GM23248 (cell line): ENCODE results near the gene NHSL2. TPM values are rescaled to one million over a fixed set of nuclear protein-coding genes. Genes with fewer than 3 reads are reported as not detected.
"Not testable (repeated sequence)": the region's sequence is repeated elsewhere in the genome, so short reads cannot be mapped to it uniquely, and the experiment has no call there.

Experiments used
- DNase-seq: peaks from one replicate; pipeline ENCODE4 v3.0.0-alpha.2; 2015
- H2AFZ ChIP-seq: fragments of 200-600 bp; sonication (generic); 2 replicates; pipeline ENCODE4 v1.6.1; 2016; ENCODE audit warnings: antibody characterized with exemption
- H3F3A ChIP-seq: fragments of 200-600 bp; sonication (generic); 2 replicates; pipeline ENCODE4 v1.6.1; 2016; ENCODE audit warnings: mild to moderate bottlenecking, antibody characterized with exemption, mixed run types; ENCODE audit not compliant: insufficient read depth
- H3K27ac ChIP-seq: fragments of 200-600 bp; sonication (generic); 2 replicates; pipeline ENCODE4 v1.5.1; 2016; ENCODE audit warnings: mild to moderate bottlenecking
- H3K27me3 ChIP-seq: fragments of 200-600 bp; sonication (generic); replicated peaks from 2 replicates; pipeline ENCODE4 v1.6.1; 2016; ENCODE audit warnings: mild to moderate bottlenecking; ENCODE audit not compliant: insufficient read depth
- H3K36me3 ChIP-seq: fragments of 200-600 bp; sonication (generic); 2 replicates; pipeline ENCODE4 v1.6.1; 2016; ENCODE audit warnings: low read depth, mild to moderate bottlenecking
- H3K4me1 ChIP-seq: fragments of 200-600 bp; sonication (generic); 2 replicates; pipeline ENCODE4 v1.6.1; 2016; ENCODE audit warnings: mild to moderate bottlenecking; ENCODE audit not compliant: insufficient read depth
- H3K4me2 ChIP-seq: fragments of 200-600 bp; sonication (generic); one replicate; pipeline ENCODE4 v1.6.1; 2016; ENCODE audit warnings: mild to moderate bottlenecking; ENCODE audit not compliant: unreplicated experiment
- H3K4me3 ChIP-seq: fragments of 200-600 bp; sonication (generic); 2 replicates; pipeline ENCODE4 v1.5.1; 2016; ENCODE audit warnings: mild to moderate bottlenecking
- H3K79me2 ChIP-seq: fragments of 200-600 bp; sonication (generic); 2 replicates; pipeline ENCODE4 v1.6.1; 2016; ENCODE audit warnings: mild to moderate bottlenecking; ENCODE audit not compliant: insufficient read depth
- H3K9ac ChIP-seq: fragments of 200-600 bp; sonication (generic); 2 replicates; pipeline ENCODE4 v1.6.1; 2016; ENCODE audit warnings: mild to moderate bottlenecking
- H3K9me2 ChIP-seq: fragments of 200-600 bp; sonication (generic); 2 replicates; pipeline ENCODE4 v1.6.1; 2016; ENCODE audit warnings: mixed run types, mild to moderate bottlenecking, moderate library complexity; ENCODE audit not compliant: insufficient read depth
- H3K9me3 ChIP-seq: fragments of 200-600 bp; sonication (generic); one replicate; pipeline ENCODE4 v1.6.1; 2017; ENCODE audit warnings: low read depth
- H4K20me1 ChIP-seq: fragments of 200-600 bp; sonication (generic); 2 replicates; pipeline ENCODE4 v1.6.0; 2016; ENCODE audit not compliant: insufficient read depth
- EZH2 ChIP-seq: fragments of 200-600 bp; sonication (generic); IDR thresholded peaks from 2 replicates; pipeline ENCODE4 v1.6.1; 2018; ENCODE audit warnings: antibody characterized with exemption, mild to moderate bottlenecking; ENCODE audit not compliant: insufficient read depth, poor library complexity, severe bottlenecking
- EZH2phosphoT487 ChIP-seq: fragments of 200-600 bp; sonication (generic); IDR thresholded peaks from 2 replicates; pipeline ENCODE4 v1.6.1; 2018; ENCODE audit warnings: antibody characterized with exemption, moderate library complexity, mild to moderate bottlenecking, low read depth; ENCODE audit not compliant: insufficient read depth
- WGBS, 2 experiments: methylation state at CpG; one replicate each; pipeline ENCODE4 v1.1.6; 2015 to 2017; ENCODE audit warnings: low lambda C conversion rate in 2 of 2, low coverage in 1 of 2; ENCODE audit errors: missing lambda C conversion rate in 2 of 2; 5-methylcytosine and 5-hydroxymethylcytosine counted together
- in situ Hi-C: fragments of 300-500 bp; cut with MboI; formaldehyde crosslinking; loops from 2 replicates; pipeline ENCODE4 v1.15.0; 2020
- polyA plus RNA-seq: library from polyadenylated mRNA; unstranded; fragments of >200 nt; fragmentation: Nextera tagmentation; extraction: Ambion mirVana; gene quantifications from 2 replicates; pipeline ENCODE4 v1.2.1, GENCODE V29; 2016
- total RNA-seq: library from RNA; depleted of rRNA; stranded (reverse); fragments of >200 nt; shearing (Covaris generic); gene quantifications from 2 replicates; pipeline ENCODE4 v1.2.3, GENCODE V29; 2014; rRNA removed

Gene NHSL2
- 3.2 and 4.7 TPM in 2 replicates for total RNA-seq
- 5.3 and 6.5 TPM in 2 replicates for polyA plus RNA-seq

DNA sequence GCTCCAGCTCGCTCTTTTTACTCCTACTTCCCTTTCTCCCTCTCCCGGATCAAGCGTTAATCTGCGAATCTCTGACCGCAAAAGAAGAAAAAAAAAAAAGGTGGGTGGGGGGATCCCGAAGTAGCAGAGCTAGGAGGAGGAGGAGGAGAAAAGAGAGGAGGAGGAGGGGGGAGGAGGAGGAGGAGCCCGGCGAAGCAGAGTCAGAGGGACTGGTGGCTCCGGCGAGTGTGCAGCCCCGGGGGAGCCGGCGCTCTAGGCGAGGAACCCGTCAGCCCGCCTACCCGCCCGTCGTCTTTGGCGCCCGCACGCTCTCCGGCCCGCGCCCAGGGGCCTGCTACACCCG lies at the start of gene NHSL2:
Gene NHSL2 (plus strand): TSS at position 203 of the 343 bp plus-strand sequence.
- H3K9ac ChIP-seq, result peak within 1 kb of the TSS; percentile 55
- no peaks in the 10 kb centered on the region for H3K27me3 ChIP-seq
- H4K20me1 ChIP-seq, result no peaks in the 10 kb centered on the region
- H3K27ac ChIP-seq, result no peak within 1 kb of the TSS
- TF ChIP-seq EZH2phosphoT487, result no peak
- TF ChIP-seq EZH2, result no peak
- peak within 1 kb of the TSS; percentile 78 for H3K4me2 ChIP-seq
- peak within 1 kb of the TSS; percentile 73 for H3K4me3 ChIP-seq
- H3K79me2 ChIP-seq, result no peaks in the 10 kb centered on the region
- H3K36me3 ChIP-seq, result no peaks in the 10 kb centered on the region
- in situ Hi-C loops, result no loop called here
- peak within 1 kb of the TSS; percentile 75 for H2AFZ ChIP-seq
- peak; percentile 57 for DNase-seq
- no peaks in the 10 kb centered on the region for H3F3A ChIP-seq
- H3K9me3 ChIP-seq, result no peaks in the 10 kb centered on the region
- WGBS, 2 experiments, result 0 to 1% methylated on average over 3 to 11 of the region's 26 CpGs
- H3K9me2 ChIP-seq, result no peaks in the 10 kb centered on the region
- H3K4me1 ChIP-seq, result no peaks in the 10 kb centered on the region

GRCh38 chrX:71867680-71868079 lies 43.0 kb upstream of the NHSL2 start:
- no peak overlapping the region for H3K9ac ChIP-seq
- H3K4me2 ChIP-seq, result no peak overlapping the region
- H3K27me3 ChIP-seq, result no peaks in the 10 kb centered on the region
- H3F3A ChIP-seq, result no peaks in the 10 kb centered on the region
- H3K9me2 ChIP-seq, result no peaks in the 10 kb centered on the region
- H3K79me2 ChIP-seq, result no peaks in the 10 kb centered on the region
- no peaks in the 10 kb centered on the region for H3K9me3 ChIP-seq
- TF ChIP-seq EZH2phosphoT487, result no peak
- TF ChIP-seq EZH2, result no peak
- no peak for DNase-seq
- H3K27ac ChIP-seq, result no peak overlapping the region
- no peaks in the 10 kb centered on the region for H3K36me3 ChIP-seq
- H3K4me3 ChIP-seq, result no peak overlapping the region
- 73 to 83% methylated on average over 6 to 8 of the region's 16 CpGs for WGBS, 2 experiments
- no peak overlapping the region for H2AFZ ChIP-seq
- in situ Hi-C loops, result no loop called here
- H3K4me1 ChIP-seq, result no peaks in the 10 kb centered on the region
- no peaks in the 10 kb centered on the region for H4K20me1 ChIP-seq

GRCh38 chrX:71869566-71869965 lies 41.1 kb upstream of the NHSL2 start:
- 18 to 19% methylated on average over 4 to 5 of the region's 10 CpGs for WGBS, 2 experiments
- H4K20me1 ChIP-seq, H3K27ac ChIP-seq, H3K4me1 ChIP-seq, in situ Hi-C loops, H3K9me3 ChIP-seq, H2AFZ ChIP-seq, H3K4me3 ChIP-seq, H3K36me3 ChIP-seq, H3K9me2 ChIP-seq, H3K27me3 ChIP-seq, H3K79me2 ChIP-seq, H3K9ac ChIP-seq, H3F3A ChIP-seq, DNase-seq, H3K4me2 ChIP-seq: not testable (repeated sequence)

GRCh38 chrX:71870208-71871098 lies 40.2 kb upstream of the NHSL2 start:
- in situ Hi-C loops, result no loop called here
- Histone ChIP-seq H3K27ac (no peak overlapping the region), H4K20me1 (no peaks in the 10 kb centered on the region), H3K9ac (no peak overlapping the region), H2AFZ (no peak overlapping the region), H3K36me3 (no peaks in the 10 kb centered on the region), H3K4me3 (no peak overlapping the region), H3K27me3 (no peaks in the 10 kb centered on the region), H3K4me2 (no peak overlapping the region), H3K9me2 (no peaks in the 10 kb centered on the region), H3K9me3 (no peaks in the 10 kb centered on the region), H3F3A (no peaks in the 10 kb centered on the region), H3K4me1 (no peaks in the 10 kb centered on the region), H3K79me2 (no peaks in the 10 kb centered on the region)
- WGBS, 2 experiments, result 87 to 92% methylated on average over 4 to 11 of the region's 15 CpGs
- DNase-seq, result peak; percentile 5
- TF ChIP-seq EZH2phosphoT487 (no peak), EZH2 (no peak)
